MCF 10A (cell line): ENCODE results near the gene HSPBP1. TPM values are rescaled to one million over a fixed set of nuclear protein-coding genes. Genes with fewer than 3 reads are reported as not detected.

Experiments
- BruUV-seq: library from RNA; stranded (reverse); fragments of 400-500 nt; replicated peaks from 2 replicates; lab custom pipeline; 2021; lab: Mats Ljungman, UMichigan
- CTCF ChIA-PET: fragments of 300-600 bp; sonication (Branson Sonifier 250); formaldehyde crosslinking; extraction: SDS; loops from one replicate; lab custom pipeline; 2021; ENCODE audit warnings: antibody characterized with exemption, inconsistent platforms; lab: Yijun Ruan, JAX
- POLR2A ChIA-PET: fragments of 300-600, 350-650 bp; sonication (Branson Sonifier 250); formaldehyde crosslinking; extraction: SDS; loops from one replicate; lab custom pipeline; 2020; ENCODE audit warnings: antibody characterized with exemption, inconsistent platforms; lab: Yijun Ruan, JAX
- DNase-seq: peaks from one replicate; pipeline ENCODE4 v3.0.0-alpha.2; 2018; ENCODE audit not compliant: unreplicated experiment
- H3K27ac Mint-ChIP-seq: one replicate; pipeline ENCODE4 v1.8.0; 2022; ENCODE audit warnings: mild to moderate bottlenecking, low read depth, mixed read lengths; ENCODE audit not compliant: unreplicated experiment
- H3K27me3 Mint-ChIP-seq: one replicate; pipeline ENCODE4 v1.8.0; 2022; ENCODE audit warnings: mixed read lengths; ENCODE audit not compliant: insufficient read depth, unreplicated experiment
- H3K36me3 Mint-ChIP-seq: one replicate; pipeline ENCODE4 v1.8.0; 2022; ENCODE audit warnings: mild to moderate bottlenecking, moderate library complexity, mixed read lengths; ENCODE audit not compliant: insufficient read depth, unreplicated experiment
- H3K4me1 Mint-ChIP-seq: one replicate; pipeline ENCODE4 v1.8.0; 2022; ENCODE audit warnings: mixed read lengths; ENCODE audit not compliant: insufficient read depth, unreplicated experiment
- H3K4me3 Mint-ChIP-seq: one replicate; pipeline ENCODE4 v1.8.0; 2022; ENCODE audit warnings: mild to moderate bottlenecking, moderate library complexity, mixed read lengths; ENCODE audit not compliant: unreplicated experiment
- H3K9me3 Mint-ChIP-seq: one replicate; pipeline ENCODE4 v1.8.0; 2022; ENCODE audit warnings: mixed read lengths; ENCODE audit not compliant: unreplicated experiment
- intact Hi-C: fragments of 100-400 bp; cut with micrococcal nuclease; formaldehyde crosslinking; loops from 2 replicates; pipeline ENCODE4 v1.14.1; 2022
- total RNA-seq: library from RNA; stranded (reverse); gene quantifications from 2 replicates; pipeline ENCODE4 v1.2.3, GENCODE V29; 2022
- TF ChIP-seq, protein P1 (sequence below): fragments of 200-600 bp; IDR thresholded peaks from one replicate; pipeline ENCODE4 v1.8.0; 2022; ENCODE audit warnings: antibody characterized with exemption, mild to moderate bottlenecking; ENCODE audit not compliant: unreplicated experiment

The HSPBP1 gene
- total RNA-seq, 1 experiment from 2014 or later, result 53.1 TPM

DNA sequence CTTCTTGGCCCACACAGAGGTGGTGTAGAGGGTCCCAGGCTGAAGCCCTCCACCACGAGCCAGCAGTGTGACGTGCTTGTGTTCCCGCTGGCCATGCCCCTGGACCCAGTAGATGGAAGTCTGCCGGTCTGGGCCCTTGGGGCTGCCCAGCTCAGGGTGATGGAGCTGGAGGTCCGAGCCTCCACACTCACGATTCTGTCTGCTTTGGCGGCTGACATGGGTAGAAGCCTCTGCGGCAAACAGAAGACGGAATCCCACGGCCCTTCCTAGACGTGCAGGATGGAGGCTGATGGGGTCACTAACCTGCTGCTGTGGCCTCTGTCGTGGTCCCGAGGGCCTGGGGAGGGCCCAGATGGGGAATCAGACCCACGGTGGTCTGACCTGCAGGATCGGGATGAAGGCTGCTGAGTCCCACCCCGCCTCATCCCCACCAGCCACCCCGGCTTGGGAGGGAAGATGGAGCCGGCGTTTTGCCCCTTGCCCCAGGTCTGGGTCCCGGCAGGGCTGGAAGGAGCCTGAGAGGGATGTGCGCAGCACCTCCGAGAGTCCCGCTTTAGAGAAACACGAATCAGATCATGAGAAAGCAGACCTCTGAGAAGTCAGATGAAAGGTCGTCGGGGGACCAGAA lies 55.8 kb downstream of the HSPBP1 start:
- intact Hi-C loops, result no loop called here
- ChIA-PET CTCF (interaction anchor here (0.7 kb wide), 1 partner anchor 15 kb away, joined by 3 read pairs; no protein-coding TSS in a partner anchor), POLR2A (no interaction called here)
- BruUV-seq, result no TSS peak
- H3K4me1 Mint-ChIP-seq, result no peaks in the 10 kb centered on the region
- TF ChIP-seq, protein P1, sequence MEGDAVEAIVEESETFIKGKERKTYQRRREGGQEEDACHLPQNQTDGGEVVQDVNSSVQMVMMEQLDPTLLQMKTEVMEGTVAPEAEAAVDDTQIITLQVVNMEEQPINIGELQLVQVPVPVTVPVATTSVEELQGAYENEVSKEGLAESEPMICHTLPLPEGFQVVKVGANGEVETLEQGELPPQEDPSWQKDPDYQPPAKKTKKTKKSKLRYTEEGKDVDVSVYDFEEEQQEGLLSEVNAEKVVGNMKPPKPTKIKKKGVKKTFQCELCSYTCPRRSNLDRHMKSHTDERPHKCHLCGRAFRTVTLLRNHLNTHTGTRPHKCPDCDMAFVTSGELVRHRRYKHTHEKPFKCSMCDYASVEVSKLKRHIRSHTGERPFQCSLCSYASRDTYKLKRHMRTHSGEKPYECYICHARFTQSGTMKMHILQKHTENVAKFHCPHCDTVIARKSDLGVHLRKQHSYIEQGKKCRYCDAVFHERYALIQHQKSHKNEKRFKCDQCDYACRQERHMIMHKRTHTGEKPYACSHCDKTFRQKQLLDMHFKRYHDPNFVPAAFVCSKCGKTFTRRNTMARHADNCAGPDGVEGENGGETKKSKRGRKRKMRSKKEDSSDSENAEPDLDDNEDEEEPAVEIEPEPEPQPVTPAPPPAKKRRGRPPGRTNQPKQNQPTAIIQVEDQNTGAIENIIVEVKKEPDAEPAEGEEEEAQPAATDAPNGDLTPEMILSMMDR, result no peak
- H3K36me3 Mint-ChIP-seq, result peaks cover 26% of the 10 kb centered on the region
- H3K4me3 Mint-ChIP-seq, result no peak overlapping the region
- no peaks in the 10 kb centered on the region for H3K9me3 Mint-ChIP-seq
- no peaks in the 10 kb centered on the region for H3K27me3 Mint-ChIP-seq
- no peak overlapping the region for H3K27ac Mint-ChIP-seq
- no peak for DNase-seq

GRCh38 chr19:55223291-55224037 lies 56.4 kb downstream of the HSPBP1 start:
- CTCF ChIA-PET, result interaction anchor here (0.7 kb wide), 1 partner anchor 16 kb away, joined by 3 read pairs; no protein-coding TSS in a partner anchor
- peaks cover 26% of the 10 kb centered on the region for H3K36me3 Mint-ChIP-seq
- H3K9me3 Mint-ChIP-seq, result no peaks in the 10 kb centered on the region
- no peak for DNase-seq
- H3K27ac Mint-ChIP-seq, result no peak overlapping the region
- no peaks in the 10 kb centered on the region for H3K27me3 Mint-ChIP-seq
- intact Hi-C loops, result no loop called here
- no TSS peak for BruUV-seq
- POLR2A ChIA-PET, result no interaction called here
- TF ChIP-seq, protein P1, result no peak
- H3K4me3 Mint-ChIP-seq, result no peak overlapping the region
- no peaks in the 10 kb centered on the region for H3K4me1 Mint-ChIP-seq

DNA sequence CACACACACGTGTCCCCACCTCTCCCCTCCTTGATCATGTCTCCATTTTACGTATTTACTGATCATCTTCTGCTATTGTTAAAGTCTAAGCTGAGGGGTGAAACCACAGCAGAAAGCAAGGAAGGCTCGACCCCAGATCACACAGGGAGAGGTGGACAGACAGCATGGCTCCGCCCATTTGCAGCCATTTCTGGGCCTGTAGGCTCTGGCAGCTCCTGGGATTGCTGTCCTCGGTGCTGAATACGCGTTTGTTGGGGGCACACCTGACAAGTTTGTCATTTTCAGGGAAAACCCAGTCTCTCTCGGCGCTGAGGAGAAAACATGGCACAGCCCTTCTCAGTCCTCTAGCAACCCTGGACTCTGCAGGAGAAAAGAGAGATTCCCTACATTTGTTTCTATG lies 59.4 kb downstream of the HSPBP1 start:
- Mint-ChIP-seq H3K27me3 (no peaks in the 10 kb centered on the region), H3K36me3 (peaks cover 13% of the 10 kb centered on the region), H3K4me1 (peaks cover 15% of the 10 kb centered on the region), H3K27ac (no peak overlapping the region), H3K9me3 (peaks cover 8% of the 10 kb centered on the region), H3K4me3 (no peak overlapping the region)
- intact Hi-C loops, result no loop called here
- no peak for DNase-seq
- TF ChIP-seq, protein P1, result no peak
- ChIA-PET CTCF (interaction anchor here (0.6 to 0.8 kb wide), 2 partner anchors 164 to 169 kb away, joined by 3 read pairs; partner anchors contain the start of gene TMEM238), POLR2A (no interaction called here)
- BruUV-seq, result no TSS peak
